ENCODE data around the gene KRT39.

DNA sequence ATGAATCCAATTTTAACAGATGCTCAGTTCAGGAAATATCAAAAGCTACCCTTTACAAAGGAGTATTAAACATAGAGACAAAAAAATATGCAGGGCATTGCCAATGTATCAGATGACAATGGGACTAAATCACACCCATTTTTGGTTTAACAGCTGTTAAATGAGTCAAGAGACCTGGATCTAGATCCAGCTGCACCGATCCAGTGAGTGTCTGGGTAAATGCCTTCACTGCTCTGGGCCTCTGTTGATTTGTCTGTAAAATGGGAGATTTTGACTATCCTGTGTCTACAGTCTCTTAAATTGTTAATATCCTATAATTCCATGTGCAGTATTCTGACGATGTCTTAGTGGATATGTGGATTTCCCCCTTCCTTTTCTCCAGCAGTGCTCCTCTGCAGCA, 45.7 kb downstream of the KRT39 start:
- TF ChIP-seq POLR2A (IDR thresholded peaks at IDR 0.05; ENCODE audit: low read depth, low read length) = no peak
- TF ChIP-seq TAF1 (IDR thresholded peaks at IDR 0.05; ENCODE audit: low read depth, low read length) = no peak
- TF ChIP-seq POLR2AphosphoS5 (IDR thresholded peaks at IDR 0.05; ENCODE audit: low read depth, low read length) = no peak

Data from GM12891 (cell line).